ENCODE measurements around the gene RADIL. TPM values are rescaled to one million over a fixed set of nuclear protein-coding genes. Genes with fewer than 3 reads are reported as not detected.

RADIL gene
- total RNA-seq, 1 experiment from 2014 or later, result not detected

DNA sequence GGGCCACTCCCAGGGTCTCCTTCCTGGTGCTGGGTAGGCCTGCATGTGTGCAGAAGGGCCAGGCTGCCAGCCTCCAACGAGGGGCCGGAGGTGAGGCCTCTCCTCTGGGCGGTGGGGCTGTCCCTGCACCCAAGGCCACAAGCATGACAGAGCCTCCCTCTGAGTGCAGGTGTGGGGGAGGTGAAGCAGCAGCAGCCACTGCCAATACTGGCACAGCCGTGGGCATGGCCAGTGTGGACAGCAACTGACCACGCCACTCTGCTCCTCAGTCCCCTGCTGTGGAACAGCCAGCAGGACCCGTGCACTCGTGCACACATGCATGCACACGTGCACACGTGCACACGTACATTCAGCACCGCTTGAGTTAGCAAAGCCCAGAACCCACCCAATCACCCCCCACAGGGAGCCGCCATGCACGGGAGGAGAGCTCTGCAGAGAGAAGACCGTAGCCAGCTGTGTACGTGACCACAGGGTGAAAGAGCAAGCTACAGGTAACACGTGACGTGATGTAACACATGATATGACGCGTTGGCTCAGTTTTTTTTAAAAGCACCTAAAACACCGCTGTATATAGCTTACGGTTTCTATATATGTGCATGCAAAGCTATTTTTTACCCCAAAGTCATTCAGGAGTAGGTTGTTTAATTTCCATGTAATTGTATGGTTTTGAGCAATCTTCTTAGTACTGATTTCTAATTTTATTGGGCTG is 44.7 kb downstream of the RADIL start:
- intact Hi-C loops (cut with micrococcal nuclease), result no loop called here
- ChIA-PET CTCF (no interaction called here), POLR2A (interaction anchor here (0.6 kb wide), 1 partner anchor 198 kb away, joined by 3 read pairs; no protein-coding TSS in a partner anchor)
- no peaks in the 10 kb centered on the region for H3K36me3 Mint-ChIP-seq (ENCODE audit: insufficient read depth, unreplicated experiment)
- DNase-seq (ENCODE audit: unreplicated experiment), result no peak
- no TSS peak for BruUV-seq (replicated peaks)
- H3K9me3 Mint-ChIP-seq (ENCODE audit: unreplicated experiment), result no peaks in the 10 kb centered on the region
- H3K27ac Mint-ChIP-seq (ENCODE audit: low read depth, unreplicated experiment), result no peak overlapping the region
- TF ChIP-seq, protein P1, sequence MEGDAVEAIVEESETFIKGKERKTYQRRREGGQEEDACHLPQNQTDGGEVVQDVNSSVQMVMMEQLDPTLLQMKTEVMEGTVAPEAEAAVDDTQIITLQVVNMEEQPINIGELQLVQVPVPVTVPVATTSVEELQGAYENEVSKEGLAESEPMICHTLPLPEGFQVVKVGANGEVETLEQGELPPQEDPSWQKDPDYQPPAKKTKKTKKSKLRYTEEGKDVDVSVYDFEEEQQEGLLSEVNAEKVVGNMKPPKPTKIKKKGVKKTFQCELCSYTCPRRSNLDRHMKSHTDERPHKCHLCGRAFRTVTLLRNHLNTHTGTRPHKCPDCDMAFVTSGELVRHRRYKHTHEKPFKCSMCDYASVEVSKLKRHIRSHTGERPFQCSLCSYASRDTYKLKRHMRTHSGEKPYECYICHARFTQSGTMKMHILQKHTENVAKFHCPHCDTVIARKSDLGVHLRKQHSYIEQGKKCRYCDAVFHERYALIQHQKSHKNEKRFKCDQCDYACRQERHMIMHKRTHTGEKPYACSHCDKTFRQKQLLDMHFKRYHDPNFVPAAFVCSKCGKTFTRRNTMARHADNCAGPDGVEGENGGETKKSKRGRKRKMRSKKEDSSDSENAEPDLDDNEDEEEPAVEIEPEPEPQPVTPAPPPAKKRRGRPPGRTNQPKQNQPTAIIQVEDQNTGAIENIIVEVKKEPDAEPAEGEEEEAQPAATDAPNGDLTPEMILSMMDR (IDR thresholded peaks at IDR 0.05; ENCODE audit: unreplicated experiment), result no peak
- no peaks in the 10 kb centered on the region for H3K4me1 Mint-ChIP-seq (ENCODE audit: insufficient read depth, unreplicated experiment)
- H3K4me3 Mint-ChIP-seq (ENCODE audit: unreplicated experiment), result no peak overlapping the region
- H3K27me3 Mint-ChIP-seq (ENCODE audit: insufficient read depth, unreplicated experiment), result no peaks in the 10 kb centered on the region

DNA sequence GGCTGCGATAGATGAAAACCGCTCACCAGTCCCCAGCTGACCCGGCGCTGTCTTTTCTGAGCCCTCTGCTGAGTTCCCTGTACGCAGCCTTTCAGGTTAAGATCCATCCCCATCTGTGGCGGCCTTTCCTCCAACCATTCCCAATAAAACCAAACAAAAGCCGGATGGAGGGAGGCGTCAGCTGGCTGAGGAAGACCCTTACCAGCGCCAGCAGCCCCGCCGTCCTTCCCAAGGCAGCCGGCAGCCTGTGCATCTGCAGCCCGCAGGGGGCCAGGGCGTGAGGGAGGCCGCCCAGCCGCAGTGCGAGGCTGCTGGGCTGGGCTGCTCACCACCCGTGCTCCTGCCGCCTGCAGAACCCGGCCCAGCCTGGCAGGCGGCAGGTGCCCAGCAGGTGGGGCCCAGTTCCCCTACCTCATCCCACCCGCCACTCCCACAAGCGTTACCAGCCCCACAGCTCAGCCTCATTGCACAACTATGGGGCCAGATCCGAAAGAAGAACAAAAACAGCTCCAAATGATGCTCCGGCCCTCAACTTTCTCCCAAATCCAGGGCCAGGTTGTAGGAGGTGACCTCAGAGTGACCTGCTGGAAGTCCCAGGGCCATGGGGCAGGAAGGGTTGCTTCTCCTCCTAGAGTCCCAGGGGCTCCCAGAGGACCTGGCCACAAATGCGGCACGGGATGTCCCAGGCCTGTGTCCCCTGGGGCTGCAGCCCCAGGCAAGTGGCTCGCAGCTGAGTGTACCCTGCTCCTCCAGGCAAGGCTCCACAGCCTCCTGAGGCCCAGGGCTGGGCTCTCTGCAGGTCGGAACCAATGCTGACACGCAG is 45.5 kb downstream of the RADIL start:
- no peak for DNase-seq (ENCODE audit: unreplicated experiment)
- Mint-ChIP-seq H3K9me3 (ENCODE audit: unreplicated experiment) (no peaks in the 10 kb centered on the region), H3K4me1 (ENCODE audit: insufficient read depth, unreplicated experiment) (no peaks in the 10 kb centered on the region), H3K27ac (ENCODE audit: low read depth, unreplicated experiment) (no peak overlapping the region), H3K4me3 (ENCODE audit: unreplicated experiment) (no peak overlapping the region), H3K36me3 (ENCODE audit: insufficient read depth, unreplicated experiment) (no peaks in the 10 kb centered on the region), H3K27me3 (ENCODE audit: insufficient read depth, unreplicated experiment) (no peaks in the 10 kb centered on the region)
- TF ChIP-seq, protein P1 (IDR thresholded peaks at IDR 0.05; ENCODE audit: unreplicated experiment), result no peak
- POLR2A ChIA-PET, result no interaction called here
- CTCF ChIA-PET, result no interaction called here
- intact Hi-C loops (cut with micrococcal nuclease), result no loop called here
- BruUV-seq (replicated peaks), result no TSS peak

DNA sequence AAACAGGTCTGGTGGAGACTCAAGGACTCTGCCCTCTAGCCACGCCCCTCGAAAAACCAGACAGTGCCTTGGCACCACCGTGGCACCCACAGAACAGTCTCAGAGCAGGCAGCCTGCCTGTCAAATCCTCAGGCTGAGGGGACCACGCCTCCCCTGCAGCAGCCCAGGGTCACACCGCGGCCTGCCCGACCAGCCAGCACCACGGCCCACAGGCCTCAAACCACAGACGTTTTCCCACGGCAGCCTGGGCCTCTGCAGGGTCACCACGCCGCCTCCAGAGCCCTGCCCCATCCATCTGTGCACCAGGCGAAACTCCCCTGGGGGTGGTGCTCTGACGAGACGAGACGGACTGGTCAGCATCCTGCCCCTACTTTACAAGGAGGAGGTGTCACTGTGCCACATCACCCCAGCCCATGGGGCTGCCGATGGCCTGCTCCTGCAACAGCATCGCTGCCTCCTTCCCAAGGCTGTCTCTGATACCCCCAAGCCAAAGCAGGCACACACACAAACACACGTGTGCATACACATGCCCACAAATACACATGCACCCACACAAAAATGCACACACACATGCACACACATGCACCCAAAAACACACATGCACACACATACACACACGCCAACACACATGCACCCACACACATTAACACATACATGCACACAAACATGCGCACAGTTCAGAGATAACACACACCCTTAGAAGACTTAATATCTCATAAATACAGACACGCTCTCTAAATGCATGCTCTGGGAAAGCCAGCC is 46.3 kb downstream of the RADIL start:
- no peak for DNase-seq (ENCODE audit: unreplicated experiment)
- BruUV-seq (replicated peaks), result no TSS peak
- Mint-ChIP-seq H3K4me3 (ENCODE audit: unreplicated experiment) (no peak overlapping the region), H3K27ac (ENCODE audit: low read depth, unreplicated experiment) (no peak overlapping the region), H3K36me3 (ENCODE audit: insufficient read depth, unreplicated experiment) (no peaks in the 10 kb centered on the region), H3K4me1 (ENCODE audit: insufficient read depth, unreplicated experiment) (no peaks in the 10 kb centered on the region), H3K27me3 (ENCODE audit: insufficient read depth, unreplicated experiment) (no peaks in the 10 kb centered on the region), H3K9me3 (ENCODE audit: unreplicated experiment) (no peaks in the 10 kb centered on the region)
- ChIA-PET POLR2A (no interaction called here), CTCF (no interaction called here)
- intact Hi-C loops (cut with micrococcal nuclease), result no loop called here
- TF ChIP-seq, protein P1 (IDR thresholded peaks at IDR 0.05; ENCODE audit: unreplicated experiment), result no peak

DNA sequence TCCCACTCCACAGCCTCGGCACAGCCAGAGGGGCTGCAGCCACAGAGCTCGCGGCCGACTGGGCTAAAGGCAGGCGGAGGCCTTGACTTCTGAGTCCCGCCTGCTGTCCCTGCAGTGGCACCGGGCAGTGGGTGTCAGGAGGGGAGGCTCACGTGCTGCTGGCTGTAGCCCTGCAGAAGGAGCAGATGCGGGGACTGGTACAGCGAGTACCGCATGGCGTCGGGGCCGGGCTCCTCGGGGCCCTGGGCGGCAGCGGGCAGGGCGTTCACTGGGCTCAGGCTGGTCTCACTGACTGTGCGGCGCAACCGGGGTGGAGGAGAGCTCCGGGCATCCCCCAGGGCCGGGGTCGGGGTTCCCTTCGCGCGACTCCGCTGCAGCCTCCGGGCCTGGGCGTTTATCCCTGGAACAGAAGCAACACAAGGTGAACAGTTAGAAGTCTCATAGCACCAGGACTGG is 47.3 kb downstream of the RADIL start:
- no peaks in the 10 kb centered on the region for H3K36me3 Mint-ChIP-seq (ENCODE audit: insufficient read depth, unreplicated experiment)
- no peak for DNase-seq (ENCODE audit: unreplicated experiment)
- ChIA-PET CTCF (no interaction called here), POLR2A (no interaction called here)
- BruUV-seq (replicated peaks), result no TSS peak
- H3K27ac Mint-ChIP-seq (ENCODE audit: low read depth, unreplicated experiment), result no peak overlapping the region
- no peaks in the 10 kb centered on the region for H3K9me3 Mint-ChIP-seq (ENCODE audit: unreplicated experiment)
- no peaks in the 10 kb centered on the region for H3K27me3 Mint-ChIP-seq (ENCODE audit: insufficient read depth, unreplicated experiment)
- intact Hi-C loops (cut with micrococcal nuclease), result no loop called here
- H3K4me1 Mint-ChIP-seq (ENCODE audit: insufficient read depth, unreplicated experiment), result no peaks in the 10 kb centered on the region
- no peak overlapping the region for H3K4me3 Mint-ChIP-seq (ENCODE audit: unreplicated experiment)
- TF ChIP-seq, protein P1 (IDR thresholded peaks at IDR 0.05; ENCODE audit: unreplicated experiment), result no peak

Data from MCF 10A (cell line).